ENCODE data around the gene POLR2J.

Gene POLR2J

GRCh38 chr7:102429141-102429899, 49.4 kb downstream of the POLR2J start:
- no peak overlapping the region for H3K9ac ChIP-seq (ENCODE audit: low read length)
- peaks cover 36% of the 10 kb centered on the region for H3K4me1 ChIP-seq (ENCODE audit: control insufficient read depth, insufficient read depth, low read depth, low read length)
- H4K91ac ChIP-seq (ENCODE audit: low read length) = no peak overlapping the region
- no peak overlapping the region for H3K4me2 ChIP-seq (ENCODE audit: low read length, poor library complexity, severe bottlenecking)
- no peak overlapping the region for H3K4ac ChIP-seq (ENCODE audit: low read depth in 1 of 2, low read length in 2 of 2)
- H3K9me3 ChIP-seq (ENCODE audit: control insufficient read depth, low read length) = no peaks in the 10 kb centered on the region
- no peak overlapping the region for H2AK5ac ChIP-seq (ENCODE audit: low read length, severe bottlenecking)
- no peak overlapping the region for H2BK15ac ChIP-seq (ENCODE audit: low read depth, poor library complexity, severe bottlenecking)
- no peak overlapping the region for H3K4me3 ChIP-seq (ENCODE audit: insufficient read depth in 1 of 2, low read depth in 1 of 2, low read length in 2 of 2)
- H3K18ac ChIP-seq (ENCODE audit: low read depth in 1 of 2, low read length in 2 of 2) = no peak overlapping the region
- no peak overlapping the region for H2BK5ac ChIP-seq (ENCODE audit: low read depth, low read length, poor library complexity, severe bottlenecking)
- no peak overlapping the region for H3K14ac ChIP-seq (ENCODE audit: low read length in 2 of 2)
- 98% methylated on average over 10 of the region's 10 CpGs for WGBS
- H2AFZ ChIP-seq (ENCODE audit: low read depth, low read length) = no peak overlapping the region
- peaks cover 35 to 37% of the 10 kb centered on the region in 2 experiments for H3K36me3 ChIP-seq (ENCODE audit: control insufficient read depth in 1 of 2, insufficient read depth in 2 of 2, low read depth in 1 of 2, low read length in 2 of 2)
- no peak overlapping the region for H2BK120ac ChIP-seq (ENCODE audit: low read depth, low read length)
- no peak overlapping the region for H2BK12ac ChIP-seq (ENCODE audit: low read length in 2 of 2)
- peaks cover 4% of the 10 kb centered on the region for H3K79me1 ChIP-seq (replicated peaks; ENCODE audit: low read length, poor library complexity, severe bottlenecking)
- H4K8ac ChIP-seq (ENCODE audit: low read length) = no peak overlapping the region
- H3K23ac ChIP-seq (ENCODE audit: low read length in 2 of 2) = no peak overlapping the region
- H3K27ac ChIP-seq (ENCODE audit: low read length, poor library complexity, severe bottlenecking) = no peak overlapping the region
- no peaks in the 10 kb centered on the region for H3K27me3 ChIP-seq (ENCODE audit: control insufficient read depth in 1 of 2, insufficient read depth in 1 of 2, low read length in 2 of 2)
- DNase-seq = no peak

GRCh38 chr7:102427019-102427405, 51.7 kb downstream of the POLR2J start:
- no peak overlapping the region for H2BK15ac ChIP-seq (ENCODE audit: low read depth, poor library complexity, severe bottlenecking)
- no peak overlapping the region for H3K14ac ChIP-seq (ENCODE audit: low read length in 2 of 2)
- no peaks in the 10 kb centered on the region for H3K27me3 ChIP-seq (ENCODE audit: control insufficient read depth in 1 of 2, insufficient read depth in 1 of 2, low read length in 2 of 2)
- H4K8ac ChIP-seq (ENCODE audit: low read length) = no peak overlapping the region
- no peak overlapping the region for H2BK5ac ChIP-seq (ENCODE audit: low read depth, low read length, poor library complexity, severe bottlenecking)
- no peak overlapping the region for H3K9ac ChIP-seq (ENCODE audit: low read length)
- no peak overlapping the region for H2AFZ ChIP-seq (ENCODE audit: low read depth, low read length)
- no peak overlapping the region for H3K4me3 ChIP-seq (ENCODE audit: insufficient read depth in 1 of 2, low read depth in 1 of 2, low read length in 2 of 2)
- no peak overlapping the region for H3K4me2 ChIP-seq (ENCODE audit: low read length, poor library complexity, severe bottlenecking)
- peaks cover 26% of the 10 kb centered on the region for H3K4me1 ChIP-seq (ENCODE audit: control insufficient read depth, insufficient read depth, low read depth, low read length)
- no peak overlapping the region for H3K18ac ChIP-seq (ENCODE audit: low read depth in 1 of 2, low read length in 2 of 2)
- H2AK5ac ChIP-seq (ENCODE audit: low read length, severe bottlenecking) = no peak overlapping the region
- H4K91ac ChIP-seq (ENCODE audit: low read length) = no peak overlapping the region
- no peak overlapping the region for H2BK120ac ChIP-seq (ENCODE audit: low read depth, low read length)
- DNase-seq = no peak
- H2BK12ac ChIP-seq (ENCODE audit: low read length in 2 of 2) = no peak overlapping the region
- H3K4ac ChIP-seq (ENCODE audit: low read depth in 1 of 2, low read length in 2 of 2) = no peak overlapping the region
- no peak overlapping the region for H3K27ac ChIP-seq (ENCODE audit: low read length, poor library complexity, severe bottlenecking)
- H3K23ac ChIP-seq (ENCODE audit: low read length in 2 of 2) = no peak overlapping the region
- H3K9me3 ChIP-seq (ENCODE audit: control insufficient read depth, low read length) = no peaks in the 10 kb centered on the region
- WGBS = 94% methylated on average over 4 of the region's 5 CpGs
- H3K36me3 ChIP-seq (ENCODE audit: control insufficient read depth in 1 of 2, insufficient read depth in 2 of 2, low read depth in 1 of 2, low read length in 2 of 2) = peaks cover 47% of the 10 kb centered on the region in 2 experiments
- peaks cover 3% of the 10 kb centered on the region for H3K79me1 ChIP-seq (replicated peaks; ENCODE audit: low read length, poor library complexity, severe bottlenecking)

GRCh38 chr7:102426268-102427018, 52.3 kb downstream of the POLR2J start:
- H3K79me1 ChIP-seq (replicated peaks; ENCODE audit: low read length, poor library complexity, severe bottlenecking) = peaks cover 3% of the 10 kb centered on the region
- H3K18ac ChIP-seq (ENCODE audit: low read depth in 1 of 2, low read length in 2 of 2) = no peak overlapping the region
- no peak overlapping the region for H2AK5ac ChIP-seq (ENCODE audit: low read length, severe bottlenecking)
- 95% methylated on average over 14 of the region's 16 CpGs for WGBS
- H3K4ac ChIP-seq (ENCODE audit: low read depth in 1 of 2, low read length in 2 of 2) = no peak overlapping the region
- H4K91ac ChIP-seq (ENCODE audit: low read length) = no peak overlapping the region
- H4K8ac ChIP-seq (ENCODE audit: low read length) = no peak overlapping the region
- H3K27me3 ChIP-seq (ENCODE audit: control insufficient read depth in 1 of 2, insufficient read depth in 1 of 2, low read length in 2 of 2) = no peaks in the 10 kb centered on the region
- H3K4me1 ChIP-seq (ENCODE audit: control insufficient read depth, insufficient read depth, low read depth, low read length) = peaks cover 21% of the 10 kb centered on the region
- H3K23ac ChIP-seq (ENCODE audit: low read length in 2 of 2) = no peak overlapping the region
- no peaks in the 10 kb centered on the region for H3K9me3 ChIP-seq (ENCODE audit: control insufficient read depth, low read length)
- no peak for DNase-seq
- no peak overlapping the region for H2BK15ac ChIP-seq (ENCODE audit: low read depth, poor library complexity, severe bottlenecking)
- no peak overlapping the region for H3K14ac ChIP-seq (ENCODE audit: low read length in 2 of 2)
- peaks cover 47 to 51% of the 10 kb centered on the region in 2 experiments for H3K36me3 ChIP-seq (ENCODE audit: control insufficient read depth in 1 of 2, insufficient read depth in 2 of 2, low read depth in 1 of 2, low read length in 2 of 2)
- H3K27ac ChIP-seq (ENCODE audit: low read length, poor library complexity, severe bottlenecking) = no peak overlapping the region
- no peak overlapping the region for H2BK5ac ChIP-seq (ENCODE audit: low read depth, low read length, poor library complexity, severe bottlenecking)
- H3K9ac ChIP-seq (ENCODE audit: low read length) = no peak overlapping the region
- no peak overlapping the region for H2BK12ac ChIP-seq (ENCODE audit: low read length in 2 of 2)
- H3K4me2 ChIP-seq (ENCODE audit: low read length, poor library complexity, severe bottlenecking) = no peak overlapping the region
- no peak overlapping the region for H3K4me3 ChIP-seq (ENCODE audit: insufficient read depth in 1 of 2, low read depth in 1 of 2, low read length in 2 of 2)
- H2BK120ac ChIP-seq (ENCODE audit: low read depth, low read length) = no peak overlapping the region
- H2AFZ ChIP-seq (ENCODE audit: low read depth, low read length) = no peak overlapping the region

- WGBS = 93% methylated on average over 25 of the region's 25 CpGs
- DNase-seq = no peak
- H2BK15ac ChIP-seq (ENCODE audit: low read depth, poor library complexity, severe bottlenecking) = no peak overlapping the region
Measured at GRCh38 chr7:102425639-102426267, 53.0 kb downstream of the POLR2J start.

More at GRCh38 chr7:102425639-102426267, 53.0 kb downstream of the POLR2J start:
- no peak overlapping the region for H3K4ac ChIP-seq (ENCODE audit: low read depth in 1 of 2, low read length in 2 of 2)
- H3K79me1 ChIP-seq (replicated peaks; ENCODE audit: low read length, poor library complexity, severe bottlenecking) = peaks cover 4% of the 10 kb centered on the region
- H2BK5ac ChIP-seq (ENCODE audit: low read depth, low read length, poor library complexity, severe bottlenecking) = no peak overlapping the region
- no peaks in the 10 kb centered on the region for H3K9me3 ChIP-seq (ENCODE audit: control insufficient read depth, low read length)
- no peak overlapping the region for H3K9ac ChIP-seq (ENCODE audit: low read length)
- H3K4me2 ChIP-seq (ENCODE audit: low read length, poor library complexity, severe bottlenecking) = peak overlapping the region; percentile 32
- H2AFZ ChIP-seq (ENCODE audit: low read depth, low read length) = no peak overlapping the region
- H3K4me1 ChIP-seq (ENCODE audit: control insufficient read depth, insufficient read depth, low read depth, low read length) = peaks cover 17% of the 10 kb centered on the region
- no peak overlapping the region for H3K14ac ChIP-seq (ENCODE audit: low read length in 2 of 2)
- H4K8ac ChIP-seq (ENCODE audit: low read length) = no peak overlapping the region
- H3K27ac ChIP-seq (ENCODE audit: low read length, poor library complexity, severe bottlenecking) = peak overlapping the region; percentile 21
- no peak overlapping the region for H2BK12ac ChIP-seq (ENCODE audit: low read length in 2 of 2)
- H3K36me3 ChIP-seq (ENCODE audit: control insufficient read depth in 1 of 2, insufficient read depth in 2 of 2, low read depth in 1 of 2, low read length in 2 of 2) = peaks cover 52 to 58% of the 10 kb centered on the region in 2 experiments
- H2AK5ac ChIP-seq (ENCODE audit: low read length, severe bottlenecking) = no peak overlapping the region
- H2BK120ac ChIP-seq (ENCODE audit: low read depth, low read length) = no peak overlapping the region
- H3K27me3 ChIP-seq (ENCODE audit: control insufficient read depth in 1 of 2, insufficient read depth in 1 of 2, low read length in 2 of 2) = no peaks in the 10 kb centered on the region
- no peak overlapping the region for H4K91ac ChIP-seq (ENCODE audit: low read length)
- no peak overlapping the region for H3K18ac ChIP-seq (ENCODE audit: low read depth in 1 of 2, low read length in 2 of 2)
- H3K4me3 ChIP-seq (ENCODE audit: insufficient read depth in 1 of 2, low read depth in 1 of 2, low read length in 2 of 2) = no peak overlapping the region
- no peak overlapping the region for H3K23ac ChIP-seq (ENCODE audit: low read length in 2 of 2)
